Esophagus muscularis mucosa (tissue), 4 donors: ENCODE measurements around the gene P2RX1. TPM values are rescaled to one million over a fixed set of nuclear protein-coding genes. Genes with fewer than 3 reads are reported as not detected.

Experiments used
- DNase-seq: peaks from one replicate; pipeline ENCODE4 v3.0.0-alpha.2; 2017; ENCODE audit errors: extremely low spot score
- H3K27ac ChIP-seq, 4 donors: fragments of 200-600 bp; sonication (generic); replicated peaks in 1 of 4; 1 replicate in 3 of 4; 2 replicates in 1 of 4; pipeline ENCODE4 v1.5.1; 2016 to 2019; ENCODE audit warnings: mild to moderate bottlenecking in 1 of 4
- H3K27me3 ChIP-seq, 4 donors: fragments of 200-600 bp; sonication (generic); one replicate each; pipeline versions ENCODE4 v1.5.1 to v1.6.0; 2016 to 2019
- H3K36me3 ChIP-seq, 4 donors: fragments of 200-600 bp; sonication (generic); one replicate each; pipeline ENCODE4 v1.5.1; 2016 to 2019
- H3K4me1 ChIP-seq, 4 donors: fragments of 200-600 bp; sonication (generic); one replicate each; pipeline ENCODE4 v1.5.1; 2016 to 2019
- H3K4me3 ChIP-seq, 4 donors: fragments of 200-600 bp; sonication (generic); 1 replicate in 2 of 4; 2 replicates in 2 of 4; pipeline ENCODE4 v1.5.1; 2016 to 2019; ENCODE audit warnings: mild to moderate bottlenecking in 4 of 4, moderate library complexity in 1 of 4
- H3K9me3 ChIP-seq, 4 donors: fragments of 200-600 bp; sonication (generic); 1 replicate in 3 of 4; 2 replicates in 1 of 4; pipeline ENCODE4 v1.5.1; 2016 to 2019
- EP300 ChIP-seq: sonication (generic); formaldehyde crosslinking; IDR thresholded peaks from one replicate; pipeline ENCODE4 v1.6.1; 2017; ENCODE audit warnings: antibody characterized with exemption
- POLR2A ChIP-seq: fragments of 450-650 bp; IDR thresholded peaks from one replicate; pipeline ENCODE4 v1.6.1; 2017; ENCODE audit warnings: antibody characterized with exemption, moderate library complexity, mild to moderate bottlenecking, low read depth
- POLR2AphosphoS5 ChIP-seq, 2 donors: sonication (generic); formaldehyde crosslinking; IDR thresholded peaks; one replicate each; pipeline ENCODE4 v1.6.1; 2017; ENCODE audit warnings: antibody characterized with exemption in 2 of 2
- WGBS: methylation state at CpG from one replicate; pipeline ENCODE4 v1.1.5; 2018; 5-methylcytosine and 5-hydroxymethylcytosine counted together
- intact Hi-C: fragments of 100-400 bp; cut with DNase I; formaldehyde crosslinking; loops from one replicate; pipeline ENCODE4 v1.15.1; 2023
- total RNA-seq, 4 donors: library from RNA; depleted of rRNA; stranded (reverse); fragments of >200 nt; gene quantifications; one replicate each; pipeline versions ENCODE4 v1.1.0 to v1.2.1, GENCODE V29; 2016
- TF ChIP-seq, protein P1 (sequence below), 3 experiments: fragments of 200-600 bp in 2 of 3; fragments of 450-650 bp in 1 of 3; sonication (generic) in 2 of 3; IDR thresholded peaks; one replicate each; pipeline ENCODE4 v1.5.1; 2017 to 2019; ENCODE audit warnings: antibody characterized with exemption in 3 of 3, mild to moderate bottlenecking in 2 of 3, moderate library complexity in 1 of 3

P2RX1 gene
- total RNA-seq, 4 donors from 2014 or later, result 3.7 to 26.0 (median 10.2) TPM

DNA sequence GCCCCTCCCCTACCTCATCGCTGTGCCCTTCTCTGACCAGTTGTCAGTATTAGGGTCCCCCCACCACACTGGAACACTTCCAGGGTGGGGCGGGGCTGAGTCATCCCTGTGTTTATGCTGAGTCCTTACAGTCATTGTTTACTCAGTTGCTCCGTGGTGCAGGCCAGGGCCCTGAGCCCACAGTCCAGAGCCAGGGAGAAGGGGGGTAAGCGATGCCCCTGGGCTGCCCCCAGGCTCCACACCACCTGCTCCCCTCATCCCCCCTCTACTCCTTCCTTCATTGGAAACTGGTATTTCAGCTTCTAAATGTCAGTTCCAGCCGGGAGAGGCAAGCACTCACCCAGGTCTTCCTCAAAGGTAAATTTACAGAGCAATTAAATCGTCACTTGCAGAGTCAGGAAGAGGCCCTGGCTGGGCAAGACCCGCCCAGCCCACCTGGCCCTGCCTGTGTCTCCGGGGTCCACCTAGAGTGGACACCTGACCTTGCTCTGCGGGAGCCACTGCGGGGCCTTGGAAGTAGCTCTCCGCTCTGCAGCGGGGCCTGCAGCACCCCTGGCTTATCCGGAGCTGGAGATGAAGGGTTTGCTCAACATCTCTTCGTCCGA is 43.1 kb upstream of the P2RX1 start:
- H3K36me3 ChIP-seq, result no peaks in the 10 kb centered on the region
- DNase-seq, result no peak
- no peak overlapping the region for H3K4me3 ChIP-seq
- WGBS, result 37% methylated on average over 6 of the region's 15 CpGs
- H3K4me1 ChIP-seq, result peaks cover 32 to 64% (median 59%) of the 10 kb centered on the region in 4 donors
- TF ChIP-seq, protein P1, sequence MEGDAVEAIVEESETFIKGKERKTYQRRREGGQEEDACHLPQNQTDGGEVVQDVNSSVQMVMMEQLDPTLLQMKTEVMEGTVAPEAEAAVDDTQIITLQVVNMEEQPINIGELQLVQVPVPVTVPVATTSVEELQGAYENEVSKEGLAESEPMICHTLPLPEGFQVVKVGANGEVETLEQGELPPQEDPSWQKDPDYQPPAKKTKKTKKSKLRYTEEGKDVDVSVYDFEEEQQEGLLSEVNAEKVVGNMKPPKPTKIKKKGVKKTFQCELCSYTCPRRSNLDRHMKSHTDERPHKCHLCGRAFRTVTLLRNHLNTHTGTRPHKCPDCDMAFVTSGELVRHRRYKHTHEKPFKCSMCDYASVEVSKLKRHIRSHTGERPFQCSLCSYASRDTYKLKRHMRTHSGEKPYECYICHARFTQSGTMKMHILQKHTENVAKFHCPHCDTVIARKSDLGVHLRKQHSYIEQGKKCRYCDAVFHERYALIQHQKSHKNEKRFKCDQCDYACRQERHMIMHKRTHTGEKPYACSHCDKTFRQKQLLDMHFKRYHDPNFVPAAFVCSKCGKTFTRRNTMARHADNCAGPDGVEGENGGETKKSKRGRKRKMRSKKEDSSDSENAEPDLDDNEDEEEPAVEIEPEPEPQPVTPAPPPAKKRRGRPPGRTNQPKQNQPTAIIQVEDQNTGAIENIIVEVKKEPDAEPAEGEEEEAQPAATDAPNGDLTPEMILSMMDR (IDR thresholded peaks at IDR 0.05), result no peak
- TF ChIP-seq POLR2AphosphoS5 (IDR thresholded peaks at IDR 0.05), result no peak
- intact Hi-C loops, result no loop called here
- peaks cover 0 to 32% (median 3%) of the 10 kb centered on the region in 4 donors for H3K27me3 ChIP-seq
- H3K9me3 ChIP-seq, result no peaks in the 10 kb centered on the region
- H3K27ac ChIP-seq, result peak overlapping the region; percentile 3 to 65 (median 47)

DNA sequence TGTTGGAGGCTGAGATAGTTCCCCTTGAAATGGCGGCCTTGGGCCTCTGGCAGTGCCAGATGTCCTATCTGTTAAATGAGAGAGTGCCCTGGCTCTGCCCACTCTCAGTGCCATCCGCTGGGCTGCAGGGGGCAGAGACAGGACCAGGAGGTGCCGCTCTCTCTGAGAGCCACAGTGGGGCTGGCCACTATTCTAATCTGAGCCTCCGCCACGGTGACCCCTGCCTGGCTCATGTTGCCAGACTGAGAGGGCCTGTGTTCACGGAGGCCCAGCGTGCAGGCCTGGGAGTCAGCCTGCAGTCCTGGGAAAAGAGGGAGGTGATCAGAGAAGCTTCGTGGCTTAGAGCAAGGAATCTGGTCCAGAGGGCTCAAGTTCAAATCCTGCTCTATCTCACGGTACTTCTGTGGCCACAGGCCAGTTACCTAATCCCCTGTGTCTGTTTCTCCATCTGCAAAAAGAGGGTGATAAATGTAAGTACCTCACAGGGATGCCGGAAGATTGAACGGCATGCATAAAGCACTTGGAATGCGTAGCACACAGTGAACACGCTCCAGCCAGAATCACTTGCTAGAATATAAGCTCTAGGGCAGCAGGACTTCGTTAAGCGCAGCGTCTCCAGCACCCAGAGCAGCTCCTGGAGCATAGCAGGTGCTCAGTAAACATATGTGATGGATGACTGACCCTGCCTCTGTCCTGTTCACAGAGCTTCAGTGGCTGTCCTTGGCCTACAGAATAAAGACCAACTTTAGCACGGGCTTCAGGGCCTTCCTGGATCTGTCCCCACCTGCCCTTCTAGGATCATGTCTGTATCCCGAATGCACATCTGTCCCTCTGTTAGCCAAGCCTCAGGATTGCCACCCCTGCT is 41.7 kb upstream of the P2RX1 start:
- Histone ChIP-seq H3K36me3 (no peaks in the 10 kb centered on the region), H3K4me1 (peaks cover 23 to 51% (median 46%) of the 10 kb centered on the region in 4 donors), H3K9me3 (no peaks in the 10 kb centered on the region), H3K4me3 (no peak overlapping the region), H3K27me3 (peaks cover 0 to 17% (median 0%) of the 10 kb centered on the region in 4 donors), H3K27ac (peak overlapping the region in 1 of 4 donors; percentile 34)
- intact Hi-C loops, result no loop called here
- TF ChIP-seq POLR2AphosphoS5 (IDR thresholded peaks at IDR 0.05), result no peak
- TF ChIP-seq EP300, result no peak
- TF ChIP-seq, protein P1 (IDR thresholded peaks at IDR 0.05), result no peak
- TF ChIP-seq POLR2A, result no peak
- WGBS, result 84% methylated on average over 18 of the region's 18 CpGs
- DNase-seq, result no peak

DNA sequence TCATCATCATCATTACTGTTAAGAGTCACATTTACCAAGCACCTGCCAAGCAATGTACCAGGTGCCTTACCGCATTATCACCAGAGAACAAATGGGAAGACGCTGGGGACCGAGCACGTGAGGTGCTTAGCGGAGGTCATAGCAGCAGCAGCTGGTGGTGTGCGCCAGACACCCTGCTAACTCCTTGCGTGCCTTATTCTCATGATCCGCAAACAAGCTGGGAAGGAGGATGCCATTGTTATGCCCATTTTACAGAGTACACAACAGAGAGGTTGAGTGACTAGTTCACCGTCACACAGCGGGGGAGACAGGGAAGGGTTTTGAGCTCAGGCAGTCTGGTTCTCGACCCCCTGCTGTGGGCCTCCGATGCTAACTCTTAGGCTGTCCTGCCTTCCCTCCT is 40.7 kb upstream of the P2RX1 start:
- Histone ChIP-seq H3K36me3 (no peaks in the 10 kb centered on the region), H3K9me3 (no peaks in the 10 kb centered on the region), H3K4me3 (no peak overlapping the region), H3K4me1 (peaks cover 19 to 43% (median 36%) of the 10 kb centered on the region in 4 donors), H3K27me3 (peaks cover 0 to 9% (median 0%) of the 10 kb centered on the region in 4 donors), H3K27ac (no peak overlapping the region)
- WGBS, result 93% methylated on average over 12 of the region's 12 CpGs
- TF ChIP-seq, protein P1 (IDR thresholded peaks at IDR 0.05), result no peak
- TF ChIP-seq POLR2A, result no peak
- no peak for TF ChIP-seq EP300
- TF ChIP-seq POLR2AphosphoS5 (IDR thresholded peaks at IDR 0.05), result no peak
- no peak for DNase-seq
- intact Hi-C loops, result no loop called here

DNA sequence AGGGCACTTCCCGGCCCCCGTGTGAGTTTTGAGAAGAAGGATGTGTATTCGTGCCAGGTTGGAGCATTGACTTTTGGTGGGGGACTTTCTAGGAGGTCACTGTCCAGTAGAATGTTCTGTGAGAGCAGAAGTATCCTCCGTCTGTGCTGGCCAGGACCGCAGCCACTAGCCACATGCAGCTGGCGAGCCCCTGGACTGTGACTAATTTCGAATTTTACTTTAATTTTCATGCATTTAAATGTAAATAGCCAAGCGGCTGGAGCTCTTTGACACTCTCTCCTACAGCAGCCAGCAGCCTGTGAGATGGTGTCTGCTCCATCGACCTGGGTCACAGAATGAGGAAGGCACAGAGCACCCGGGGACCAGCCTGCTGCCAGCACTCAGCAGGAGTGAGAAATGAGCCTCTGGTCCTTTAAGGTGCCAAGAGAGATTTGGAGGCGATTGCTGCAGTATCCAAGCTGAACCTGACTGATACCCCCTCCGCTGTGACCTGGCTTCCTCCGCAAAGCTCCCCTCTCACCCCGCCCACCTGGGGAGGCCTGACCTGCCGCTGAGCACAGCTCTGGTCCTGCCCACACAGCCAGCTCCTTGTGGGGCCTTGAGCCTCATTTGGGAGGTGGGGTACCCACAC is 40.2 kb upstream of the P2RX1 start:
- Histone ChIP-seq H3K36me3 (peaks cover 0 to under 1% (median 0%) of the 10 kb centered on the region in 4 donors), H3K4me3 (no peak overlapping the region), H3K27ac (no peak overlapping the region), H3K27me3 (peaks cover 0 to 4% (median 0%) of the 10 kb centered on the region in 4 donors), H3K9me3 (no peaks in the 10 kb centered on the region), H3K4me1 (peaks cover 19 to 39% (median 31%) of the 10 kb centered on the region in 4 donors)
- intact Hi-C loops, result no loop called here
- no peak for DNase-seq
- WGBS, result 69% methylated on average over 11 of the region's 15 CpGs
- TF ChIP-seq, protein P1 (IDR thresholded peaks at IDR 0.05), result no peak
- TF ChIP-seq EP300 (no peak), POLR2AphosphoS5 (IDR thresholded peaks at IDR 0.05) (no peak), POLR2A (no peak)
